Thyroid gland (tissue), 4 donors: ENCODE data around the gene ACSS3.

Source experiments
- POLR2A ChIP-seq, 2 donors: fragments of 450-650 bp; IDR thresholded peaks; one replicate each; pipeline ENCODE4 v1.6.1; 2017; ENCODE audit warnings: antibody characterized with exemption in 2 of 2, mild to moderate bottlenecking in 2 of 2, moderate library complexity in 1 of 2
- TF ChIP-seq, protein P1 (sequence below), 6 experiments: fragments of 200-600 bp in 3 of 6; fragments of 450-650 bp in 3 of 6; sonication (generic) in 3 of 6; IDR thresholded peaks; one replicate each; pipeline ENCODE4 v1.5.1; 2016 to 2019; ENCODE audit warnings: antibody characterized with exemption in 6 of 6, mild to moderate bottlenecking in 2 of 6, inconsistent platforms in 1 of 6, moderate library complexity in 1 of 6

DNA sequence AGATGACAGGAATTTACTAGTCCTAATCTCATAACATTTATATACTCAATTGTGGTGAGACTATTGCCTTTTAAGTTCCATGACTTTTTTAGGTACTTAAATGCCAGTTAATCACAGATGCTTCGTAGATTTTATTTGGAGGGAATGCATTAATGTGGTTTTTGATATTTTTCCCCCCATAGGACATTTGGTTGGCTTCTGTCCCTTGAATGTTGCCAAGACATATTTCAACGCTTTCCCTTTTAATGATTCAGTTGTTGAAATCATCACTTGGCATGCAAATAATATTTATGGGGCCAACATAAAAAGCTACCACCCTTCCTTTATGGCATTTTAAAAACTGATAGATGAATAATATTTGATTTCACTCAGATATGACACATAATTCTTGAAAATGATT is 172.1 kb downstream of the ACSS3 start:
- TF ChIP-seq, protein P1, sequence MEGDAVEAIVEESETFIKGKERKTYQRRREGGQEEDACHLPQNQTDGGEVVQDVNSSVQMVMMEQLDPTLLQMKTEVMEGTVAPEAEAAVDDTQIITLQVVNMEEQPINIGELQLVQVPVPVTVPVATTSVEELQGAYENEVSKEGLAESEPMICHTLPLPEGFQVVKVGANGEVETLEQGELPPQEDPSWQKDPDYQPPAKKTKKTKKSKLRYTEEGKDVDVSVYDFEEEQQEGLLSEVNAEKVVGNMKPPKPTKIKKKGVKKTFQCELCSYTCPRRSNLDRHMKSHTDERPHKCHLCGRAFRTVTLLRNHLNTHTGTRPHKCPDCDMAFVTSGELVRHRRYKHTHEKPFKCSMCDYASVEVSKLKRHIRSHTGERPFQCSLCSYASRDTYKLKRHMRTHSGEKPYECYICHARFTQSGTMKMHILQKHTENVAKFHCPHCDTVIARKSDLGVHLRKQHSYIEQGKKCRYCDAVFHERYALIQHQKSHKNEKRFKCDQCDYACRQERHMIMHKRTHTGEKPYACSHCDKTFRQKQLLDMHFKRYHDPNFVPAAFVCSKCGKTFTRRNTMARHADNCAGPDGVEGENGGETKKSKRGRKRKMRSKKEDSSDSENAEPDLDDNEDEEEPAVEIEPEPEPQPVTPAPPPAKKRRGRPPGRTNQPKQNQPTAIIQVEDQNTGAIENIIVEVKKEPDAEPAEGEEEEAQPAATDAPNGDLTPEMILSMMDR (IDR thresholded peaks at IDR 0.05), result no peak
- TF ChIP-seq POLR2A (IDR thresholded peaks at IDR 0.05), result no peak
